NT2/D1 (cell line): ENCODE data around the gene FARP1.

Experiments
- SUZ12 ChIP-seq: IDR thresholded peaks from 2 replicates; pipeline ENCODE4 v1.6.1; 2011; ENCODE audit not compliant: insufficient read length, insufficient read depth; ENCODE audit errors: extremely low read depth
- YY1 ChIP-seq: IDR thresholded peaks from 2 replicates; pipeline ENCODE4 v1.6.1; 2011; ENCODE audit not compliant: insufficient read length, insufficient read depth

- TF ChIP-seq SUZ12: no peak
- TF ChIP-seq YY1: no peak
These were observed 71.8 kb downstream of the FARP1 start for GRCh38 chr13:98214707-98215106.
